ENCODE measurements around the gene ATG101. TPM values are rescaled to one million over a fixed set of nuclear protein-coding genes. Genes with fewer than 3 reads are reported as not detected.

The ATG101 gene, protein sequence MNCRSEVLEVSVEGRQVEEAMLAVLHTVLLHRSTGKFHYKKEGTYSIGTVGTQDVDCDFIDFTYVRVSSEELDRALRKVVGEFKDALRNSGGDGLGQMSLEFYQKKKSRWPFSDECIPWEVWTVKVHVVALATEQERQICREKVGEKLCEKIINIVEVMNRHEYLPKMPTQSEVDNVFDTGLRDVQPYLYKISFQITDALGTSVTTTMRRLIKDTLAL
- total RNA-seq: 41.7 and 45.7 TPM in 2 replicates

DNA sequence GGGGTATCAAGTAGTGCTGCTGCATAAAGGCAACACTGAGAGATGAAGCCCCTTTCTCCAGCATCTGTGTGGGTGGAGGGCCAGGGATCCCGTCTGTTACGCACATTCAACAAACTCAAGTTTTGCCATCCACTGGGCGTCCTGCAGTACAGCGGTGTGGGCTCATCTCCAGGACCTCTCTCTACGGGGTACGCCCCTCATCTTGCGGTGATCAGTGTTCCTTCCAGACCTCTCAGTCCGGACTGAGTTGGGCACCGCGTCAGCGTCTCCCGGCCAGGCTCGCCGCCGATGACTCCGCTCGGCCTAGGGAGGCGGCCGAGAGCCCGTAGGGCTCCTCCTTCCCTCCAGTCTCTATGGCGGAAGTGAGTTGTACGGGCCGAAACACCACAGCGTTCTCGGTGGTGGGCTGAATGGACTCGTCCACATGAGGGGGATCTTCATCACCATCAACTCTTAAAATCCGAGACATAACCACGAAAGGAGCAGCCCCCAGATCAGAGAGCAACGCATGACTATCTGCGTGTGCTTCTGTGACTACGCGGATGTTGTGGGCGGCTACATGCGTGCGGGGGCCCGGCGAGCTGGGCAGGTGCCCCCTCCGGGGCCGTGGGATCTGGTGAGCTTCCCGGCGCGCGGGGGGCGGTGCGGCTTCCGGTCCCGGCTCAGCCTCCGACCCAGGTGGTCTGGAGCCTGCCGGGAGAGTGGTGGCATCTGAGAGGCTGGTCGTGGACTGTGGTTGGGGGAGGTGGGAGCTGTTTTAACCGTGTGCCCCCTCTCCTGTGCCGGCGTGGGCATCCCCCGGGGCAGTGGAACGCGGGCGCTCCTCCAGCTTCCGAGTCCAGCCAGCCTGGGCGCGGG is at the start of gene ATG101:
Gene ATG101 (plus strand): TSS at position 652 of the 858 bp plus-strand sequence. CDS start 3,673 bp downstream, outside the sequence.

DNA sequence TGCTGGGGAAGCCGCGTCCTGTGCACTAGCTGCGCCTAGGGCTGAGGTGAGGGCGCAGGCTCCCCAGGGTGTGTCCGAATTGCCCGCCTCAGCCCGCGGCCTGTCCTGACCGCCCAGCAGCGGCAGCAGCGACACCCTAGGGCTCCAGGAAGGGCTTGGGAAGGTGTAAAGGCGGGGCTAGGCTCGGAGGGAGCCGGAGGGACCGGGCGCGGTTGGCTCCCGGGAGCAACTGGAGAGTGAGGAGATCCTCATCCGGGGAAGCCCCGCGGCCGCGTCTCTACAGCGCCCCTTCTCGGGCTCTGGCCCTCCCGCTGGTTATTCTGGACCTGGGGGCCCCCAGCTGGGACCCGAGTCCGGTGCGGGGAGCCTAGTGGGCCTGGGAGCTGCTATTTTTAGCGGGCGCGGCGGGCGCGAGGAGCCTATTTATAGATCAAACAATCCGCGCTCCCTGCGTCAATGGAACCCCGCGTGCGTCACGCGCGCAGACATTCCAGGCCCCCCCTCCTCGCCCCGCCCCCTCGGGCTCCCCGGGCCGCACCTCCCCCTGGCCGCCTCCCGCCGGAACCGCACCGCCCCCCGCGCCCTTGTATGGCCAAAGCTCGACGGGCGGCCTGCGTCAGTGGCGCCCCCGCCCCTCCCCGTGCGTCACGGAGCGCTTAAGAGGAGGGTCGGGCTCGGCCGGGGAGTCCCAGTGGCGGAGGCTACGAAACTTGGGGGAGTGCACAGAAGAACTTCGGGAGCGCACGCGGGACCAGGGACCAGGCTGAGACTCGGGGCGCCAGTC is 18.8 kb upstream of the ATG101 start, which contains the start of gene NR4A1:
Gene NR4A1 (plus strand): TSS at position 685 of the 784 bp plus-strand sequence. CDS start 2,887 bp downstream, outside the sequence.

DNA sequence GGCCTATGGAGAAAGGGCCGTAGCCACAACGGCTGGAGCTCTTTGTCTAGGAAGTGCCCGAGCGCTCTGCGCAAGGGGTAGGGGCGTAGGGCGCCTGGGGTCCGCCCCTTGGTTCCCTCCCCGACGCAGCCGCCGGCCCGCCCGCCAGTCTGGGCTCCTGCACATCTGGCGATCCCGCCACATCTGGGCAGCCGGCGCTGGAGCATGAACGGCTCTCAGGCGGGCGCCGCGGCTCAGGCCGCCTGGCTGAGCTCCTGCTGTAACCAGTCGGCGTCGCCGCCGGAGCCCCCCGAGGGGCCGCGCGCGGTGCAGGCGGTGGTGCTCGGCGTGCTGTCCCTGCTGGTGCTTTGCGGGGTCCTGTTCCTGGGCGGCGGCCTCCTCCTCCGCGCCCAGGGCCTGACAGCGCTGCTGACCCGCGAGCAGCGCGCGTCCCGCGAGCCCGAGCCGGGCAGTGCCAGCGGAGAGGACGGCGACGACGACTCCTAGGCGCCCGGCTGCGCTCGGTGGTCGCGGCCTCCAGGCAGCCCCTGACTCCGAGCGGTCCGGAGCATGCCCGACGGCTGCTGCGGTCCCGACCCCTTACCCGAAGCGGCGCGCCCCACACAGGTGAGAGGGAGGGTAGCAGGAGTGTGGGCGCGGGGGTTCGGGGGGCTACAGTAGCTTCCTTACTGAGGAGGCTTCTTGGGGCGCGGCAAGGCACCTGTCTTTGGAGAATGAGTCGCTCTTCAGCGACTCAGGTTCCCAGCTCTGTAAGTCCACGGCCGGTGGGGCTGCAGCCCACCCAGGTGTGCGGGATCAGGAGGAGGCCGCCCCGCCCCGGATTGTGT is 10.0 kb downstream of the ATG101 start, which contains the start of gene SMIM41:
Gene SMIM41 (plus strand): TSS at position 129 of the 827 bp plus-strand sequence. CDS start 76 bp downstream, at position 205.

Other genes with a start within 250 kb of the ATG101 start
- gene FIGNL2, start 221.3 kb upstream of the ATG101 start, total RNA-seq: 0.98 and 1.2 TPM in 2 replicates
- 0.29 and 0.33 TPM in 2 replicates for gene ANKRD33, start 181.9 kb upstream of the ATG101 start, total RNA-seq
- gene ACVRL1, start 162.5 kb upstream of the ATG101 start, total RNA-seq: 417 and 629 TPM in 2 replicates
- 12.4 and 18.3 TPM in 2 replicates for gene ACVR1B, start 118.3 kb upstream of the ATG101 start, total RNA-seq
- 39.4 and 58.5 TPM in 2 replicates for gene TAMALIN, start 63.0 kb upstream of the ATG101 start, total RNA-seq
- gene NR4A1, start 18.5 kb upstream of the ATG101 start, total RNA-seq: 0.38 and 0.98 TPM in 2 replicates
- gene SMIM41, start 9.7 kb downstream of the ATG101 start, total RNA-seq: 0.19 TPM in 1 of 2 replicates, not detected in the other
- gene KRT80, start 122.0 kb downstream of the ATG101 start, total RNA-seq: 2.4 and 7.2 TPM in 2 replicates
- 129 and 1,019 TPM in 2 replicates for gene KRT7, start 163.3 kb downstream of the ATG101 start, total RNA-seq
- gene KRT86, start 204.7 kb downstream of the ATG101 start, total RNA-seq: not detected in 2 replicates
- gene KRT81, start 221.6 kb downstream of the ATG101 start, total RNA-seq: not detected in 2 replicates

All from vein endothelial cell (primary cell).